Fibroblast of skin of abdomen (primary cell): ENCODE measurements around the gene SASH1.
A peak's percentile ranks its signal among the peaks of the same experiment; 100 is the strongest.
"Not testable (repeated sequence)": the region's sequence is repeated elsewhere in the genome, so short reads cannot be mapped to it uniquely, and the experiment has no call there.

Source experiments
- DNase-seq: peaks from one replicate; pipeline ENCODE4 v3.0.0-alpha.2; 2013

The SASH1 gene

GRCh38 chr6:148329596-148330381 is 12.8 kb upstream of the SASH1 start:
- peak; percentile 96 for DNase-seq

- DNase-seq = peak; percentile 27
Measured at GRCh38 chr6:148332088-148332487, 10.6 kb upstream of the SASH1 start.

DNA sequence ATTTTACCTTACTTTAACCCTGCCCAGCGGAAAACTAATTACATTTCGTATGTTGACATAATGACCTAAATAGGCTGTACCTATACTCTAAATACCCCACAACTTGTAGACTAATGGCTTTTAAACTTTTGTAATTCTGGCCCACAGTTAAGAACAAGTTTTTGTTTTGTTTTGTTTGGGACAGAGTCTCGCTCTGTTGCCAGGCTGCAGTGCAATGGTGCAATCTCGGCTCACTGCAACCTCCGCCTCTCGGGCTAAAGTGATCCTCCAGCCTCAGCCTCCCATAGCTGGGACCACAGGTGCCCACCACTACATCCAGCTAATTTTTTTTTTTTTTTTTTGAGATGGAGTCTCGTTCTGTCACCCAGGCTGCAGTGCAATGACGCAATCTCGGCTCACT is 5.7 kb upstream of the SASH1 start:
- DNase-seq = no peak

DNA sequence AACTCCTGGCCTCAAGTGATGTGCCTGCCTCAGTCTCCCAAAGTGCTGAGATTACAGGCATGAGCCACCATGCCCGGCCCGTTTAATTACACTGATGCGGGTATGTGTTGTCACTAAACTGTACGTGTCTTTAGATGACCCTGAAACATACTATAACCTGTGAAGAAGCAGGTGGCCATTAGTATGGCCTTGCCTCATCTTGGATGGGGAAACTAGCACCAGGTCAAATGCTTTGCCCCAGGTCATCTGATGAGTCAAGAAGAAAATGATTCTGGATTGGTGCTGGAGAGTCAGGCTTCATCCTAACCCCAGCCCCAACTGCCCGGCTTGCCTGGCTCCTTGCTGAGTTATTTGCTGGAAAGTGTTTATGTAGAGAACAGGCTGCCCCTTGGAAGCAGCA is 2.9 kb upstream of the SASH1 start:
- DNase-seq = no peak

- DNase-seq = no peak
Measured at GRCh38 chr6:148340586-148341297, 1.9 kb upstream of the SASH1 start.

DNA sequence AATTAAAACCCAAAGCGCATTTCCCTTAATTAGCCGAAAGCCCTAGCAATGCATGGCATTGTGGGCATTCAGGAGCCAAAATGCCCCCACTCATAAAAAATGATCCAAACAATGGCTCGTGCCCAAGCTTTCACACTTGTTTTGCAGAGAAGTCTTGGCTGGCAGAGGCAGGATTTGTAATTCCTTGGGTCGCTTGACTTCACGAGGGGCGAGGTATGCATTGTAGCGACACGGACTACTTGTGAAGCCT is 613 bp upstream of the SASH1 start:
- DNase-seq = no peak

- DNase-seq = no peak
Measured at GRCh38 chr6:148343047-148343782, 577 bp downstream of the SASH1 start.

GRCh38 chr6:148345176-148345575 is 2.5 kb downstream of the SASH1 start:
- DNase-seq = no peak

DNA sequence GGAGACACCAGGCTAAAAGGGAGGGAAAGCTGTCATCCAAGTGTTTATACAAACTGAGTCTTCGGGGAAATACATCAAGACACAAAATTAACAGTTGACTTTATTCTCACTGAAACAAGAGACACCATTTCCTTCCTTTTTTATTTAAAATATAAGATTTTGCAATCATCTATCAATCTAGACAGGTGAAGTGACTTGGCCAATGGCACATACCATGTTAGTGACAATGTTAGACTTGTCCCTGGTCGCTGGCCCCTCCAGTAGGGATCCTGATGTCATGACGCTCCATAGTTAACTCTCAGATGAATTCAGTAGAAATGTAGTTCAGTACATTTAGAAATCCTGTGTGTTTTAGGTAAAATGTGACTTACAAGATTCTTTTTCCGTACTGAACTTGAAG is 2.9 kb downstream of the SASH1 start:
- no peak for DNase-seq

- DNase-seq = no peak
Measured at GRCh38 chr6:148346681-148347440, 4.2 kb downstream of the SASH1 start.

DNA sequence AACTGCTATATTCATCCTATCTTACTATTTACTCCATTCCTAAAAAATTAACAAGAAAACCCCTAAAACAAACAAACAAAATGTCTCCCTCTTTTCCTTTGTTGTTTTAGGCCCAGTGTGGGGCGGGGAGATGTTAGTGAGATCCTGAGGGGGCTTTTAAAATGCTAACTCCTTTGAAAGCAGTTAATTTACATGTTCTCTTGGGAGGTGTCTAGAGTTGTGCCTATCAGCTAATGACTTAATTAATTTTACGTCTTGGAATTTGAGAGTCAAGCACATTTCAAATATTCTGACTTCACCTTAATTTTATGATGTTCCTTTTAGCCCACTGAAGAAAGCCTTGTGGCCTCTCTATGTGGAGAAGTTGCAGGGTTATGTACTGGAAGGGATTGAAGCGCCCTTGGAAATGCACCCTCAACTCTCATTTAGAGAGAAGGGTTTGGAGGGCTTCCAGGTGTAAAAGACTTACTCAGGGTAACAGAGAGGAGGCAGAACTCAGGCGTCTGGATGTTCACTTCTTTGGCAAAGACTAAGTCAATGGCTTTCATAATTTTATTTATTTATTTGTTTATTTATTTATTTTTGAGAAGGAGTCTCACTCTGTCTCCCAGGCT is 4.9 kb downstream of the SASH1 start:
- DNase-seq = no peak

DNA sequence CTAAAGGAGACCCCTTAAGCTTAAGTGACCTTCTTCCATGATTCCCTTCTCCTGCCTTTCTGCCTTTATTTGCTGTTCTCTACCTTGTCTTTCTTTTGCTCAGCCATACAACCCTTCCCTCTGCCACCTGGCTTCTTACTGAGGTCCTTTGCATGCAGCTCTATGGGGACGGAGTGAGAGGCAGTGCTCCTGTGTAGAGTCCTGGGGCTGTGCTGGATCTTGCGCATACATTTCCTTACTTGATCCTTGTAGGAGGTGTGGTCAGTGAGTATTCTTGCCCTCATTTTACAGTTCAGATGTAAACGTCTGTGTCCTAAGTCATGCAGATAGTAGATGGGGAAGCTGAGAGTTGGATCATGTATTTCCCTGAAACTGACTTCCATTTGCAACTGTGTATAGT is 5.7 kb downstream of the SASH1 start:
- DNase-seq = no peak

- no peak for DNase-seq
Measured at GRCh38 chr6:148348778-148349177, 6.1 kb downstream of the SASH1 start.

- no peak for DNase-seq
Measured at GRCh38 chr6:148349466-148349865, 6.8 kb downstream of the SASH1 start.

GRCh38 chr6:148351309-148351708 is 8.7 kb downstream of the SASH1 start:
- no peak for DNase-seq

- DNase-seq = not testable (repeated sequence)
Measured at GRCh38 chr6:148352421-148352820, 9.8 kb downstream of the SASH1 start.

DNA sequence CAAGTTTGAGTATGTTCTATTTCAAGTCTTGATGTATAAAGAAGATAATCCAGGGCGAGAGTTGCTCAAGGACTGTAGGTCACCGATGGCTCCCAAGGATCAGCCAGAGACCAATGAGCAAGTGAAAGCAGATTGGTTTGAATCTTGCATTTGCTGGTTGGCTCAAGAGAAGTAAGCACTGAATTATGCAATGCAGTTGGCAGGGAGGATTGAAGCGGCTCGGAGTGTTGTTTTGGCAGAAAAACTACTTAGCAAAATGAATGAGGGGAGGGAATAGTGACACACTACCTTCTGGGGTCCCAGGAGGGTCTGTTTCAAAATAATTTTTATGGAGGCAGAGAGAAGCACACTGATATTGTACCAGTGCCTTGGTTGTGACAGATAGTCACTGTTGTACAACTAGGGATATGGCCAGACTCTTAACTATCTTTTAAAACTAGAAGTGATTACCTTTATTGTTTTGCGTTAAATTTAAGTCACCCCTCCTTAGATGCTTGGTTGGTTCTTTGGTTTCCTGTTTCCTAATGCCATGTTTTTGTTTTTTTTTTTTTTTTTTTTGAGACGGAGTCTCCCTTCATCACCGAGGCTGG is 15.7 kb downstream of the SASH1 start:
- DNase-seq = no peak

- no peak for DNase-seq
Measured at GRCh38 chr6:148359228-148359627, 16.6 kb downstream of the SASH1 start.

GRCh38 chr6:148364056-148364824 is 21.6 kb downstream of the SASH1 start:
- peak; percentile 74 for DNase-seq

- no peak for DNase-seq
Measured at GRCh38 chr6:148365041-148365440, 22.4 kb downstream of the SASH1 start.

- DNase-seq = peak; percentile 33
Measured at GRCh38 chr6:148367411-148368024, 24.9 kb downstream of the SASH1 start.
